Activated CD4-positive, alpha-beta T cell treated with anti-CD3 and anti-CD28 coated beads for 36 hours (primary cell): ENCODE measurements around the gene MLLT1. TPM values are rescaled to one million over a fixed set of nuclear protein-coding genes. Genes with fewer than 3 reads are reported as not detected.

ENCODE experiments used
- ATAC-seq: fragments of 200-7000 bp; cut with Tn5 transposase; one replicate; pipeline ENCODE4 v1.10.0; 2021; ENCODE audit warnings: mild to moderate bottlenecking, moderate library complexity
- CTCF ChIA-PET: fragments of 350-600 bp; sonication (Branson Sonifier 250); formaldehyde crosslinking; loops from one replicate; lab custom pipeline; 2021; ENCODE audit warnings: antibody characterized with exemption; lab: Charles Lee
- POLR2A ChIA-PET: fragments of 350-600 bp; sonication (Branson Sonifier 250); formaldehyde crosslinking; loops from one replicate; lab custom pipeline; 2021; ENCODE audit warnings: antibody characterized with exemption, inconsistent platforms; lab: Charles Lee
- DNase-seq: peaks from one replicate; pipeline ENCODE4 v3.0.0-alpha.2; 2020
- H3K27ac Mint-ChIP-seq: one replicate; pipeline ENCODE4 v1.8.0; 2021; ENCODE audit warnings: mixed read lengths
- H3K27me3 Mint-ChIP-seq: one replicate; pipeline ENCODE4 v1.8.0; 2021; ENCODE audit warnings: mixed read lengths
- H3K36me3 Mint-ChIP-seq: one replicate; pipeline ENCODE4 v1.8.0; 2021; ENCODE audit warnings: low read depth, mixed read lengths
- H3K4me1 Mint-ChIP-seq: one replicate; pipeline ENCODE4 v1.8.0; 2021; ENCODE audit warnings: mixed read lengths
- H3K4me3 Mint-ChIP-seq: one replicate; pipeline ENCODE4 v1.8.0; 2021; ENCODE audit warnings: mild to moderate bottlenecking, moderate library complexity, mixed read lengths
- H3K9me3 Mint-ChIP-seq: one replicate; pipeline ENCODE4 v1.8.0; 2021; ENCODE audit warnings: low read depth, mixed read lengths
- intact Hi-C, 2 experiments: fragments of 100-400 bp; cut with DNase I in 1 of 2; cut with micrococcal nuclease in 1 of 2; formaldehyde crosslinking; loops; one replicate each; pipeline versions ENCODE4 v1.14.2 to v1.15.1; 2022 to 2024; cut with DNase I, micrococcal nuclease
- total RNA-seq, 2 experiments: library from RNA; stranded (reverse); gene quantifications; one replicate each; pipeline ENCODE4 v1.2.3, GENCODE V29; 2021

Gene MLLT1
- total RNA-seq, 2 experiments from 2014 or later: 45.0 to 46.6 TPM

- no peak overlapping the region for H3K27ac Mint-ChIP-seq
- peaks cover 25% of the 10 kb centered on the region for H3K36me3 Mint-ChIP-seq
- no peak overlapping the region for H3K4me3 Mint-ChIP-seq
- intact Hi-C loops: no loop called here
- ChIA-PET POLR2A (no interaction called here), CTCF (no interaction called here)
- DNase-seq (no peak), ATAC-seq (no peak)
- H3K27me3 Mint-ChIP-seq: no peaks in the 10 kb centered on the region
- H3K4me1 Mint-ChIP-seq: peaks cover 27% of the 10 kb centered on the region
- no peaks in the 10 kb centered on the region for H3K9me3 Mint-ChIP-seq
These were observed 25.6 kb downstream of the MLLT1 start for GRCh38 chr19:6253954-6254733.

GRCh38 chr19:6252066-6252465 is 27.7 kb downstream of the MLLT1 start:
- H3K36me3 Mint-ChIP-seq: peaks cover 16% of the 10 kb centered on the region
- POLR2A ChIA-PET: no interaction called here
- no peaks in the 10 kb centered on the region for H3K9me3 Mint-ChIP-seq
- H3K4me1 Mint-ChIP-seq: peaks cover 38% of the 10 kb centered on the region
- ATAC-seq: no peak
- intact Hi-C loops: no loop called here
- no peak overlapping the region for H3K27ac Mint-ChIP-seq
- DNase-seq: no peak
- H3K27me3 Mint-ChIP-seq: no peaks in the 10 kb centered on the region
- CTCF ChIA-PET: interaction anchor here (0.6 kb wide), 1 partner anchor 14 kb away, joined by 3 read pairs; no protein-coding TSS in a partner anchor
- no peak overlapping the region for H3K4me3 Mint-ChIP-seq

GRCh38 chr19:6250909-6251308 is 28.9 kb downstream of the MLLT1 start:
- no peaks in the 10 kb centered on the region for H3K9me3 Mint-ChIP-seq
- DNase-seq (no peak), ATAC-seq (no peak)
- CTCF ChIA-PET: no interaction called here
- peaks cover 23% of the 10 kb centered on the region for H3K36me3 Mint-ChIP-seq
- POLR2A ChIA-PET: no interaction called here
- intact Hi-C loops: no loop called here
- H3K27ac Mint-ChIP-seq: no peak overlapping the region
- H3K4me1 Mint-ChIP-seq: peaks cover 47% of the 10 kb centered on the region
- H3K27me3 Mint-ChIP-seq: no peaks in the 10 kb centered on the region
- no peak overlapping the region for H3K4me3 Mint-ChIP-seq

GRCh38 chr19:6250024-6250615 is 29.7 kb downstream of the MLLT1 start:
- H3K27ac Mint-ChIP-seq: no peak overlapping the region
- peaks cover 50% of the 10 kb centered on the region for H3K4me1 Mint-ChIP-seq
- peaks cover 23% of the 10 kb centered on the region for H3K36me3 Mint-ChIP-seq
- no peaks in the 10 kb centered on the region for H3K9me3 Mint-ChIP-seq
- H3K27me3 Mint-ChIP-seq: no peaks in the 10 kb centered on the region
- CTCF ChIA-PET: no interaction called here
- DNase-seq (no peak), ATAC-seq (peak; percentile 57)
- H3K4me3 Mint-ChIP-seq: no peak overlapping the region
- intact Hi-C loops: no loop called here
- POLR2A ChIA-PET: no interaction called here

GRCh38 chr19:6249296-6249695 is 30.5 kb downstream of the MLLT1 start:
- ChIA-PET CTCF (interaction anchor here (0.6 kb wide), 1 partner anchor 125 kb away, joined by 3 read pairs; no protein-coding TSS in a partner anchor), POLR2A (no interaction called here)
- peaks cover 56% of the 10 kb centered on the region for H3K4me1 Mint-ChIP-seq
- intact Hi-C loops: no loop called here
- no peaks in the 10 kb centered on the region for H3K9me3 Mint-ChIP-seq
- H3K27ac Mint-ChIP-seq: no peak overlapping the region
- H3K36me3 Mint-ChIP-seq: peaks cover 23% of the 10 kb centered on the region
- no peaks in the 10 kb centered on the region for H3K27me3 Mint-ChIP-seq
- H3K4me3 Mint-ChIP-seq: no peak overlapping the region
- DNase-seq: no peak
- ATAC-seq: no peak

- Mint-ChIP-seq H3K4me3 (no peak overlapping the region), H3K4me1 (peaks cover 60% of the 10 kb centered on the region), H3K36me3 (peaks cover 24% of the 10 kb centered on the region), H3K27ac (no peak overlapping the region), H3K27me3 (no peaks in the 10 kb centered on the region), H3K9me3 (no peaks in the 10 kb centered on the region)
- CTCF ChIA-PET: interaction anchor here (0.6 kb wide), 1 partner anchor 125 kb away, joined by 3 read pairs; no protein-coding TSS in a partner anchor
- intact Hi-C loops: no loop called here
- no peak for DNase-seq
- POLR2A ChIA-PET: no interaction called here
- no peak for ATAC-seq
These were observed 30.9 kb downstream of the MLLT1 start for GRCh38 chr19:6248844-6249243.

GRCh38 chr19:6248341-6248740 is 31.4 kb downstream of the MLLT1 start:
- POLR2A ChIA-PET: no interaction called here
- no peak for ATAC-seq
- no peak overlapping the region for H3K4me3 Mint-ChIP-seq
- intact Hi-C loops: no loop called here
- H3K36me3 Mint-ChIP-seq: peaks cover 23% of the 10 kb centered on the region
- no peaks in the 10 kb centered on the region for H3K27me3 Mint-ChIP-seq
- H3K9me3 Mint-ChIP-seq: no peaks in the 10 kb centered on the region
- H3K4me1 Mint-ChIP-seq: peaks cover 63% of the 10 kb centered on the region
- CTCF ChIA-PET: no interaction called here
- no peak overlapping the region for H3K27ac Mint-ChIP-seq
- no peak for DNase-seq

GRCh38 chr19:6247007-6247288 is 32.8 kb downstream of the MLLT1 start:
- Mint-ChIP-seq H3K27ac (no peak overlapping the region), H3K27me3 (no peaks in the 10 kb centered on the region)
- ATAC-seq: no peak

GRCh38 chr19:6246174-6247006 is 33.4 kb downstream of the MLLT1 start:
- intact Hi-C loops: no loop called here
- CTCF ChIA-PET: no interaction called here

More at GRCh38 chr19:6247007-6247288, 32.8 kb downstream of the MLLT1 start:
- POLR2A ChIA-PET: no interaction called here
- peaks cover 59% of the 10 kb centered on the region for H3K4me1 Mint-ChIP-seq
- no peaks in the 10 kb centered on the region for H3K9me3 Mint-ChIP-seq
- intact Hi-C loops: no loop called here
- peaks cover 22% of the 10 kb centered on the region for H3K36me3 Mint-ChIP-seq
- DNase-seq: no peak
- CTCF ChIA-PET: no interaction called here
- no peak overlapping the region for H3K4me3 Mint-ChIP-seq

GRCh38 chr19:6242677-6243076 is 37.1 kb downstream of the MLLT1 start:
- no peaks in the 10 kb centered on the region for H3K9me3 Mint-ChIP-seq
- H3K27me3 Mint-ChIP-seq: no peaks in the 10 kb centered on the region
- POLR2A ChIA-PET: no interaction called here

More at GRCh38 chr19:6246174-6247006, 33.4 kb downstream of the MLLT1 start:
- Mint-ChIP-seq H3K36me3 (peaks cover 22% of the 10 kb centered on the region), H3K4me3 (no peak overlapping the region), H3K27ac (no peak overlapping the region), H3K27me3 (no peaks in the 10 kb centered on the region), H3K9me3 (no peaks in the 10 kb centered on the region), H3K4me1 (peaks cover 57% of the 10 kb centered on the region)
- POLR2A ChIA-PET: no interaction called here
- DNase-seq (no peak), ATAC-seq (no peak)

GRCh38 chr19:6241680-6242377 is 37.9 kb downstream of the MLLT1 start:
- ChIA-PET POLR2A (no interaction called here), CTCF (no interaction called here)
- ATAC-seq (no peak), DNase-seq (no peak)
- intact Hi-C loops: no loop called here
- H3K27ac Mint-ChIP-seq: no peak overlapping the region
- H3K36me3 Mint-ChIP-seq: peaks cover 15% of the 10 kb centered on the region
- no peaks in the 10 kb centered on the region for H3K27me3 Mint-ChIP-seq
- H3K4me1 Mint-ChIP-seq: peaks cover 59% of the 10 kb centered on the region
- H3K4me3 Mint-ChIP-seq: no peak overlapping the region
- no peaks in the 10 kb centered on the region for H3K9me3 Mint-ChIP-seq

More at GRCh38 chr19:6242677-6243076, 37.1 kb downstream of the MLLT1 start:
- Mint-ChIP-seq H3K4me3 (no peak overlapping the region), H3K4me1 (peaks cover 64% of the 10 kb centered on the region), H3K36me3 (peaks cover 19% of the 10 kb centered on the region), H3K27ac (no peak overlapping the region)
- ATAC-seq: no peak
- intact Hi-C loops: no loop called here
- CTCF ChIA-PET: interaction anchor here (0.5 kb wide), 1 partner anchor 1766 kb away, joined by 3 read pairs; no protein-coding TSS in a partner anchor
- no peak for DNase-seq
